ENCODE data around the gene CD44.
A peak's percentile ranks its signal among the peaks of the same experiment; 100 is the strongest.

CD44 gene

DNA sequence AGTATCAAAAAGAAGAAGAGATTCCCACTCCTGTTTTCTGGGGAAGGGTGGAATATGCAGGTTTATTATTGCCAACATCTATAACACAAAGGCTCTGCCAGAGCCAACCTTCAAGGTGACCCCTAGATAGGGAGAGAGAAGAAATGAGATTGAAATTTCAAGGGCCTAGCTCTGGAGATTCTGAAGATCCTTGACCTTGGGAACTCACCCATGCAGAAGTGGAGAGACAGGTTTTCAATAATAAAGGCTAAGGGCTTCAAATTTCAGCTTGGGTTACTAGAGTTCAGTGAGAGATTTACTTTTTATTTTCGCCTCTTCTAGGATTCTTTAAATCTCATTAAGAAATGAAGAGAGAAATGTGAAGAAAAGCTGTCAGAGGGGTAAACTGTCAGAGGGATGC lies 98.4 kb downstream of the CD44 start:
- DNase-seq (ENCODE audit: low read depth in 2 of 2) = no peak

DNA sequence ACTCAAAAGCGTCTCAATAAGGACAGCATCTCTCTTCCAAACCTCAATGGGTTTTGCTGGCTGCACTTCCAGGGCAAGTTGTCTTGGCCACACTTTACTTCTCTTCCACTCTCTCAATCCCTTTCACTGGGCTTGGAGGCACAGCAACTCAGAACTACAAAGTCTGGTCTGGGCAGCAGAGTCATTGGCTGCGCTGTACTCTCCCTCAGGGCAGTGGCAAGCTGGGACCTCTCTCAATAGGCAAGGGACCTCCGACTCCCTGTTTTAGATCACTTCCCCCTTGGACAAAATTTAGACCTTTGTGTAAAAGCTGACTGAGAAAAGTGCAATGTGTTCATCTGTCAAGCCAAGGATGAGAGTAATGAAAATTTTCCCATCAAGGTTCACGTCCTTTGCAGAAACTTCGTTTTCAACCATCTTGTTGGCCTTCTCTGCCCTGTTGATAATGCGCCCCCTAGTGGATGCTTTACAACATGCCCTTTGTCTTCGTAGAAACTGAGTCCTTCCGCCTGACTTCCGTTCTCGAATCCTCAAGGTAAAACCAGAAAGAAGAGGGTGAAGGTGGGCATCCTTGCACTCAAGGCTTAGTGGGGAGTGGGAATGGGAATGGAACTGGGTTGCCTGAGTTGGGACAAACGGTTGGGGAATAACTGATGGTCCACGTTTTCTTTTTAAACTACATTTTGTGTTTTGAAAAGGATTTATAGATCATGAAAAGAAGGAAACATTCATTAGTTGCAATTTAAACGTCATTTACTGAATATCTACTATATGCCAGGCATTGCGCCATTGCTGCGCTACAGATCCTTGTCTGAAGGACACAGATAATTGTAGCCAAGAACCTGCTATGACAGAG lies 99.1 kb downstream of the CD44 start:
- peak; percentile 17 for DNase-seq (ENCODE audit: low read depth in 2 of 2)

DNA sequence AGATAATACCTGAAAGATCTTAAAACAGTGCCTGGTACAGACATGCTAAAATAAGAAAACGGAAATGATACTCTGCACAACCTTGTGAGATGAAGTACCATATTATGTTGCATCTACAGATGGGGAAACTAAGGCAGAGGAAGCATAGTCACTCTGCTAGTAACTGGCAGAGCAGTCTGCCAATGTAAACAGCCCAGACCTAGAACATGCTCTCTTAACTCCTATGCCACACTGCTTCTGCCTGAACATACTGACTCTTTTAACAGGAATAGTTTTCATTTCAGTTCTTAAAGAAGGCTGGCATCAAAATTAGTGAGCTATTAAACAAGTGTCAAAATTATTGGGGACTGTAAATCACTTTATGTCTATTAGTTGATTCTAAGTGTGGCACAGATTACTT lies 99.9 kb downstream of the CD44 start:
- no peak for DNase-seq (ENCODE audit: low read depth in 2 of 2)

DNA sequence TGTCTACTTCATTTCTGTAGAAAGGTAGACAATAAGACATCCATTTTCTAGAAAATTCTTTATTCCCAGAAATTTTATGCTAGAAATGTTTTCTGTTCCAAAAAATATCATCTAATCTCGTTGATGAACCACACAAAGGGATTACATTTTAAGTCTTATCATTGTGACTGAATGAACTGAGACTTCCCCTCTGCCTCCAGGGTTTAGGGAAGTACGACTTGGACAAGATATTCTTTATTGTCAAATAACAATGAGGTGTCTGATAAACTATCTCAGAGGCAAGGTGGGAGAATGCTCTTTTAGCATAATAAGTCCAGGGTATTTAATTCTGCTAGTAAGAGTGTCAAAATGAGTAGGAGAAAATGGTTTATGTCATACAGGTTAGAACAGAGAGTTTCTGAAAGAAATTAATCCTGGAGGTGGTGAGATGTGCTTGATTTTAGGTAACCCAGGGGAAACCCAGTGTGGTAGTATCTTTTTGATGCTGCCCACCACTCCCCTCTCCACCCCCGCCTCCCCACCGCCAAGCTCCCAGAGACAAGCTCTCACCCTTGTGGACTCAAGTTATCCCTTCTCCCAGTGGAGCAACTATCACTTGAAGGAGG lies 100.6 kb downstream of the CD44 start:
- no peak for DNase-seq (ENCODE audit: low read depth in 2 of 2)

DNA sequence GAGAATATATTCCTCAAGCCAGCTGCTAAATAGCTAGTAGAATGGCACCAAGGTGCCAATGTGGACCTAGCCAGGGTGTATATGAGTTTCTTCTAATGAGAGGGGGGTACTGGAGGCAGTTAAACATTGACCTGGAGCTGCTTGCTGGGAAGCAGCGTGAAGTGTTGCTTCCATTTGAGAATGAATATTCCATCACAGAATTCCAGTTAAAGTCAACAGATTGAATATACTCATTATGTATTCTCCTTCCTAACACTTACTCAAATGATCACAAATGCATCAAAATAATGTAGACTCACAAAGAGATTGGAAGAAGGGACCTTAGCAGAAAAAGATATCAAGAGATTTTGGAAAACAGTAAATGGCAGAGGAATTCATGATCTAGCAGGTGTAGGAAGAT lies 102.1 kb downstream of the CD44 start:
- DNase-seq (ENCODE audit: low read depth in 2 of 2) = no peak

DNA sequence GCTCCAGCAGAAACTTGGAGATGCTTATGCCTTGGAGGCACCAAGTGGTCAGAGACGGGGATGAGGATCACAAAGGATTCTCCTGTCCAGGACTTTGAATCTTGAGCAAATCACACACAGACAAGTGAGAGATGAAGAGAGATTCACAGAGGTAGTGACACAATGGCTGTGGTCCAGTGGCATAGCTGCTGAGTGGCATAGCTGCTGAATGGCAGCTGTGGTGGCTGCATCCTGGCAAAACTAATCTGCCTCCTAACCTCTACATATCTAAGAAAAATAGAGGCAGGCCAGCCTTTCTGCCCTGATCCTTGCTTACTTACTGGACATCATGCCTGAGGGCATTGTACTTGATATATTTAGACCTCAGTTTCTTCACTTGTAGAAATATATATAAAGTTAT lies 102.6 kb downstream of the CD44 start:
- DNase-seq (ENCODE audit: low read depth in 2 of 2) = no peak

DNA sequence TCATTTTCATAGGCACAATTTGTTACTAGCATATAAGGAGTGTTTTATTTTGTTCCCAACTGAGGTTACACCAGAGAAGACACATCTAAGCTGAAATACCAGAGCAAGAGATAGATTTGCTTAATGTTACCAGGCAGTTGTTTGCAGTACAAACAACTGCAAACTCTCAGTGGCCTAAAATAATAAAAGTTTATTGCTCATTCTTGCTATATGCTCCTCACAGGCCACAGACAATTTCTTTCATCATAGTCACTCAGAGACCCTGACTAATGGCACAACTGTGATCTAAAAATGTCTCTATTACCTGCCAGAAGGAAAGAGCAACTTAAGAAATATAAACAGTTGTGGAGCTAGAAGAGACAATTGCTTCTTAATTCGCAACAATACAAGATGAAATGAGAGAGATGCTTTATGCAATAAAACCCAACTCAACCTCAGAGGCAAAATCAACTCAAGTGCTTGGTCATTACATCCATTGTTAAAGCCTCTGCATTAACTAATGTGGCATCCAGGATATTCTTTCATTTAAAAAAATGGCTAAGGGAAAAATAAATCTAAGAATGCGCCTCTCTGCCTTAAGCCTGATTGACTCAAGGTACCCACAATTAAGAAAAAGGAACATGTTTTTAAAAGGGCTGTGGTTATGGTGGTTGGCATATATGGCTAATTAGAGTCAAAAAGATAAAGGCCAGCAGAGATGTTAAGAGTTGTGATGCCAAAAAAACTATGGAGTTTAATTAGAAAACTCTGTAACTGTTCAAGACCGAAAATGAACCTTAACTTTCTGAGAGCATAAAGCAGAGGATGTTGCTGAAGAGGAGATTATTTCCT lies 103.7 kb downstream of the CD44 start:
- DNase-seq (ENCODE audit: low read depth in 2 of 2) = no peak

DNA sequence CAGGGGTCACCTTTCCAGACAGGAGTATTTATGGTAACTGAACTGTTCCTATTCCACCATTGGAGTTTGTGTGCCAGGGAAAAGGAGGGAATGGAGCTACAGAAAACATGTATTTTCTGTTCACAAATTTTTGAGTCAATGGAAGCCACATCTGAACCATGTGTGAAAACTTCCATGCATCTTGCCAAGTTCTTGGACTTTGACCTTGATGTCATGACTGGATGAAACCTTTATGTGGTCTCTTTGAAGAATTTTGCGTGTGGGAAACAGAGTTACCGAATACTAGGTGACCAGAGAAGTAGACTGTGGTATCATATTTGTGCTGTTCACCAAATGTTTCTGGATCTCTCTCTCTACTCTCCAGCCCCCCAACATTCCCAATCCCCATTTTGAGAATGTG lies 104.8 kb downstream of the CD44 start:
- DNase-seq (ENCODE audit: low read depth in 2 of 2) = no peak

DNA sequence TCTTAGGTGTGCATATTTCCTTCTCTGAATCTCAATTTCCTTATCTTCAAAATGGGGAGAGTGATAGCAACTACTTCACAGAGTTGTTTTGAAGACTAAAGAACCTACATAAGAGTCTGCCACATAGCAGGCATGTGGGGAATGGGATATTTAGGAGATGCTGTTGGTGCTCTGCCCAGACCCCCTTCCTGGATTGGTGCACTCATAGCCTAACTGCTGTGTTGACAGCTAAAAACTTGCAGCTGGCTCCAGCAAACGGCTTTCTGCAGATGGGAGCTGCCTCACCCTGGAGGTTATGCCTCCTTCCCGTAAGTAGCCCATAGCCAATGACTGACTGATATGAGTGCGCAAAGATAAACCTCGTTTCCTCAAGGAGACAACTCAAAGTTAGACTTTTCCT lies 106.1 kb downstream of the CD44 start:
- no peak for DNase-seq (ENCODE audit: low read depth in 2 of 2)

DNA sequence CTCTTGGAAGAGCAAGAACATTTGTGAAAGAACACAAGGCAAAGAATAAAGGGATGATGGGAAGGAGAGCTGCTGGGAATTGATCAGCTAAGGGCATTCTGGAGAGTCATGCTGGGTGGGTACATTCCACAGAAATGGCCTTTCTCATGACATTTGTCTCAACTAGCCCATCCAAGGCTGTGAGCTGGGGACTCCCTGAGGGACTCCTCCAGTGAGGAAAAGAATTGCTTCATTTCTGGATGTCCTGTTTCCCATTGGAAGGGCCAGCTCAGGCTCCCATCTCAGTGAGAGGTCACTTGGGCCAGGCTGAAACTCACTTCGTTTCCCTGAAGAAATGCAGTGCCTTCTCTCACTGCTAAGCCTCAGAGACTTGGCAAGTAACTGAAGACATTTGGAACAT lies 106.8 kb downstream of the CD44 start:
- DNase-seq (ENCODE audit: low read depth in 2 of 2) = no peak

DNA sequence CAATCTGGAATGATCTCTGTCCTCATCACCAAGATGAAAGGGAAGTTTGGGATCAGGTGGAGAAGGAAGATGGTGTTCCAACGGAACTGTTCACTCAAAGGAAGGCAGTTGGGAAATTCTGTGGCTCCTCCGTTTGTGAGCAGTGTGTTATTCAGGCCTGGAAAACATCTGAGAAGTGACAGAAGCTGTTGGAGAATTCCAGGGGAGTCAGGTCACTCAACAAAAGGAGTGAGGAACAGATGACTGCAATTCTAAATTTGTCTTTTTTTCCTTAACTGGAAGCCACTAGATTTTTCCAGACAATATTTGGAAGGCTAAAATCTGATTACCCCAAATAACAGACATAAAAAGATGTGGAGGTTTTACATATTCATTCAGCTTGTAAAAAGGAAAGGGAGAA lies 107.8 kb downstream of the CD44 start:
- no peak for DNase-seq (ENCODE audit: low read depth in 2 of 2)

DNA sequence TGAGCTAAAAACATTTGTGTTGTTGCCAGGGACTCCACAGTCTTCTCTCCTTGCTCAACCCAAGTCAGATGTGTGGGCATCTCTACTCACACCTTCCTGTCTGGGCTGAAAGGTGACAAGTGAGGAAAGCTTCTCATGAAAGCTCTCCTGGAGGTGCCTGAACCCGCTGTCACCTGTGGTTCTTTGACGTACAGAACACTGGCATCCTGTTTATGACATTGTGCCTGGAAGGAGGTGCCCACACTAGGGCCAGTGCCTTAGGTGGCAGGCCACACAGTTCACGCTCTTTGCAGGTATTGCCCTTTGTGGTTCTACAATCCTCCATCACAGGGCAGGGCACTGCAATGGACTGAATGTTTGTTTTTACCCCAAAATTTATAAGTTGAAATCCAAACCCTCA lies 108.5 kb downstream of the CD44 start:
- DNase-seq (ENCODE audit: low read depth in 2 of 2) = peak; percentile 17 to 44

DNA sequence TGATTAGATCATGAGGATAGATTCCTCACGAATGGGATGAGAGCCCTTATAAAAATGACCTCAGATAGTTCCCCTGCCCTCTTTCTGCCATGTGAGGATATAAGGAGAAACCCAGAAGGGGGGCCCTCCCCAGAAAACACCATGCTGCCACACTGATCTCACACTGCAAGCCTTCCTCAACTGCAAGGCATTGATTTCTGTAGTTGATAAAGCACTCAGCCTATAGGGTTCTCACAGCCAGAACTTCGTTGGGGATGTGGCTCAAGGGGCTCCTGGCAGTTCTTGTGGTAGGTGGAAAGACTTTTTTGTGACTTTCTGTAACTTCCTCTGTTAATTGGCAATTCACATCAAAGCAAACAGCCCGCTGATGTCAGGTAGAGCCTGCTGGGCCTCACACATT lies 108.9 kb downstream of the CD44 start:
- no peak for DNase-seq (ENCODE audit: low read depth in 2 of 2)

DNA sequence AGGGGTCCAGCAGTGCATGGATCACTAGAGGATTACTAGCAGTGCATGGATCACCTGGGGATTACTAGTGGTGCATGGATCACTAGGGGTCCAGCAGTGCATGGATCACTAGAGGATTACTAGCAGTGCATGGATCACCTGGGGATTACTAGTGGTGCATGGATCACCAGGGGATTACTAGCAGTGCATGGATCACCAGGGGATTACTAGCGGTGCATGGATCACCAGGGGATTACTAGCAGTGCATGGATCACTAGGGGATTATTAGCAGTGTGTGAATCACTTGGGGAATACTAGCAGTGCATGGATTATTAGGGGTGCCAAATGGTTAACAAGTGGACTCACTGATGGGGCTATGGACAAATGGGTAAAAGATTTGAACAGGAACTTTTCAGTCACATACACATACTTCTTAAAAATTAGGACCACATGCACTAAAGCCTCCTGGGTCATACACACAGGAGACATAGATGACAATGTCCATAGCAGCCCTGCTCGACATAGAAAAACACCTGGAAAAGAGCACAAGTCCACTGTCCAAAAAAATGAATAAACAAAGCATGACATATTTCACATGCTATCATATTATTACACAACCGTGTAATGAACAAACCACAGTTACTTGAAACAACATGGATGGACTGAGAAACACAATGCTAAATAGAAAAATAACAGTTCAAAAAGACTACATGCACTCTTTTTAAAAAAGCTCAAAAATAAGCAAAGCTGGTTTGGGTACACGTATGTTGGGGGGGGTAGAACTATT lies 109.8 kb downstream of the CD44 start:
- DNase-seq (ENCODE audit: low read depth in 2 of 2) = no peak

DNA sequence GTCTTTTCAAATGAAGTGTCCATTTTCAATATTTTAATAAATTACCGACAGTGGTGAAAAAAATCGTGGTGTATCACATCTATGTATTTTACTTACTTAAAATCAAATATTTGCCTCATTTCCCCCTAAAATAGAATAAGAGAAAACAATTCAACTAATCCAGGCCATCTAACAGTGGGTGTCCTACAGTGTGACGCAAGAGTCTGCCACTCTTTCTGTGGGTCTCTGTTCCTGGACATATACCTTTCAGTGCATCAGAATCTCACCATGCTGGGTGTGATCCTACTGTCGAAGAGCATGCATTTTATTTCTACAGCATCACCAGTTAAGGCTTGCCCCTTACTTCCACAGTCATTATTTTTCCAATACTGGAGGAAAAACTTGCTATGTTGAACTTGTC lies 111.2 kb downstream of the CD44 start:
- DNase-seq (ENCODE audit: low read depth in 2 of 2) = no peak

DNA sequence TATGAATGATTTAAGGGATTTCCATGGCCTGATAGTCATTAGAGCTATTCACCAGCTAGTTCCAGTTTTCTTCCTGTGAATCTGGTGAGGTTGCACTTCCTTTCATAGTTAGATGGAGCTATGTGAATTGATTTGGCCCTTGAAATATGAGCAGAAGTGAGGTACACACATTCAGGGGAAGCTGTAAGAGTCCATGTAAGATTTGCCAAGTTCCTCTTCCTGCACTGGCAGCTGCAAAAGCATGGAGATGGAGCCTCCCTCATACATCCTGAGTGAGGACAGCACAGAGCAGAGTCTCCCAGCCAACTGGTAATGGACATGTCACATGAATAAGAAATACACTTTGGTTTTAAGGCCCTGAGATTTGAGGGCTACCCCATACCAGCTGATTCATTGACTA lies 111.7 kb downstream of the CD44 start:
- DNase-seq (ENCODE audit: low read depth in 2 of 2) = no peak

DNA sequence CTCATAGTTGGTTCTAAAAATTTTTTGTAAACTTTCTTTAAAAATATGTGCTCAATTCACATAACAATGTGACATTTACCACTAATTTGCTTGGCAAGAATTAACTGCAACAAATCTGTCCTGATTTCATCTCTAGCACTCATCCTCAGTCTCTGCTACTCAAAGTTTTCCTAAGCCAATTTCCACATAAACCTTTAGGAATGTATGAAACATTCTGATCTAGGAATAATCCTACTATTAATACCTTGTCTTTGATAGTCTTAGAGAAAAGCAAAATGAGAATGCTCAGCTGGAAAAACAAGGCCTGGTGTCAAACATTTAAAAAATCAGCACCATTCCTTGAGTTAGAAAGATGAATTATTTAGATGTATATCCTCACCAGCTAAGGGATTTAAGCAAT lies 114.3 kb downstream of the CD44 start:
- no peak for DNase-seq (ENCODE audit: low read depth in 2 of 2)

DNA sequence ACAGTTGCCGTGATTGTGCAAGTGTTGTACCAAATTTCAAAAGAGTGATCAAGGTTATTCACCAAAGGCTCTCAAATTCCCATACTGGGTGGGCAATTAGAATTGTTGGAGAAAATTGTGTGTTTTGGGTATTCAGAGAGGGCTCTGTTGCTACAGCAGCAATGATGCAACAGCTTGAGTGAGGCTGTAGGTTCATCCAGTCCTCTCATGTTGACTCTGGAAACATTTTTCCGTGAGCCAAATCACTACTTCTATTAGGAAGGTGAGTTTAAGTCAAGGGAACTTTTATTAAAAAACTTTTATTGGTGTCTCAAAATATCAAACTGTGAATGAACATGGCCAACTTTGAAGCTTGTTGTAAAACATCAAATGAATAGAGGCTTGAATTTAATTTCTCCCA lies 116.5 kb downstream of the CD44 start:
- DNase-seq (ENCODE audit: low read depth in 2 of 2) = no peak

DNA sequence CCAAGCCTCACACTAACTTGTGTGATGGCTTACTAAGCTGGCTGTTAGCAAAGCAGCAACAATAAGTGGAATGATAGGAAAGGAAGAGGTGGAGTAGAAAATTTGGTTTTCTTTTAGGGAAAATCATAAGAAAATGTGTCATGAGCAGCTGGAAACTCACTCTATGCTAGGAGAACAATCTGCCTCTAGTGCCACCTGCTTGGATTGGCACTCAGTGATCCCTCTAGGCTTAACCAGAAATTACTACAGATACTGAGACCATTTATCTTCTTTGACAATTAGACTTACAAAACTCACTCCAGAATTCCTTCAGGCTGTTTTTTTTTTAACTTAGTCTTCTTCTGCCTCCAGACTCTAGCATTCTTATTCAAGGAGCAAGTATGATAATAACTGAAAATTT lies 117.3 kb downstream of the CD44 start:
- DNase-seq (ENCODE audit: low read depth in 2 of 2) = no peak

DNA sequence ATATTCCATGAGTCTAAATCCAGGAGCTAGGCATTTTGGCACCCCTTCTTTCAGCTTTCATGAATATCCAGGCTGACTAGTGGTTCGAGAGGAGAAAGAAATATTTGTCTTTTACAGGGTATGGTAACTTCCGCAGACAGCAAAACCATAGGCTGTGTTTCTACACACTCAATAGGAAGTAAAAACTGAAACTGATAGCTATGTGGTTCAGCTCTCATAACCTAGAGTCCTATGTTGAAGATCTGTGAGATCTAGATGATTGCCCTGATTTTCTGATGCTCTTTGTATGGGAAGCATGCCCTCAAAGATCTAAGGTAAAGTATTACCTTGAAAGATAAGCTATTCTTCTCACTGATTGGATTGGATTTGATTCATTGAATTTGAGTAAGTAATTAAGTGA lies 118.3 kb downstream of the CD44 start:
- DNase-seq (ENCODE audit: low read depth in 2 of 2) = no peak

DNA sequence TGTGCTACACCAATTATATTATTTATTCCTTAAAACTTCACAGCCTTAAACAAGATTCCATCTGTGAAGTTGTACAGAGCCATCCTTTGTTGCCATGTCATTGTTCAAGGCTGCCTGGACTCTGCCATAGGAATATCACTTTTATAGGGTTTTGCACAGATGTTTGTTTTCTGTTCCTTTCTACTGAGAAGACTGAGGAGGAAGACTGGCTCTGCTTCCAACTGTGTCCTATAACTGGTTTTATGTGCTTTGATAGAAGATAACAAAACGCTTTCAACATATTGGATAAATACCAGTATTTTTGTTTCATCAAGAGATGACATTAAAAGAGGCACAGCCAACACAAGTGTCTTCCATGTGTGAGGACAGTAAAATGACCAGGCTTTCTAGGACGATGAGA lies 120.6 kb downstream of the CD44 start:
- DNase-seq (ENCODE audit: low read depth in 2 of 2) = no peak

DNA sequence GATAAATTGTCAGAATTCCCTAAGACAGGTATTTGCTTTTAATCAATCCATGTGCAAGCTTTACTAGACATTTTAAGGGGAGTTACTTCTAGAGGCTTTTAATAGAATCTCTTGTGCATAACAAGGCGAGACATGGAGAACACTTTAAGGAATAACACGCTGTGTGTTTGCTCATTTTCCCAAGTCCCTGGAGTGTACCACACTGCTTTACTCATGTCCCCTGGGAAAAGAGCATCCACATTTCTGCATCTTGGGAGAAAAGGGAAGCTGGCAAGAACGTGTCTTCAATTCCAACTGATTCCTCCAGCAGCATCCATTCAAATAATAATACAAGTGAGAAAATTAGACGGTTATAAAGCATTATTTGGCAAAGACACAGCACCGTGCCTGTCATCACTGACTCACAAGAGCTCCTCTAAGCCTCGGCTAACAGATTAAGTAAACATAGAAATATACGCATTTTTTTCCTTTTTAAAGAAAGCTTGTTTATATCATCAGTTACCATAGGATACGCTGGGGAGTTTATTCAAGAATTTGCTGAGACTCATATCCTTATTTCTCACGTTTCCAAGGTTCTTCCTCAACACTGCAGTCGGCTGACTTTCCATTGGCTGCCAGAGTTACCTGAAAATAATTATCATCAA lies 121.5 kb downstream of the CD44 start:
- DNase-seq (ENCODE audit: low read depth in 2 of 2) = no peak

All from activated CD8-positive, alpha-beta memory T cell treated with anti-CD3 and anti-CD28 coated beads for 4 hours (primary cell).